GM20000 (cell line): ENCODE data around the gene NUP107.

Experiments
- DNase-seq: peaks from one replicate; pipeline ENCODE4 v3.0.0; 2012; ENCODE audit warnings: low spot score
- CTCF ChIP-seq: IDR thresholded peaks from 2 replicates; pipeline ENCODE4 v1.5.1; 2012; ENCODE audit warnings: mild to moderate bottlenecking, control low read depth; ENCODE audit errors: extremely low read depth, missing control alignments

The NUP107 gene

GRCh38 chr12:68647507-68647906, 39.3 kb upstream of the NUP107 start:
- no peak for TF ChIP-seq CTCF
- DNase-seq: no peak

GRCh38 chr12:68648179-68648578, 38.6 kb upstream of the NUP107 start:
- DNase-seq: no peak
- no peak for TF ChIP-seq CTCF

DNA sequence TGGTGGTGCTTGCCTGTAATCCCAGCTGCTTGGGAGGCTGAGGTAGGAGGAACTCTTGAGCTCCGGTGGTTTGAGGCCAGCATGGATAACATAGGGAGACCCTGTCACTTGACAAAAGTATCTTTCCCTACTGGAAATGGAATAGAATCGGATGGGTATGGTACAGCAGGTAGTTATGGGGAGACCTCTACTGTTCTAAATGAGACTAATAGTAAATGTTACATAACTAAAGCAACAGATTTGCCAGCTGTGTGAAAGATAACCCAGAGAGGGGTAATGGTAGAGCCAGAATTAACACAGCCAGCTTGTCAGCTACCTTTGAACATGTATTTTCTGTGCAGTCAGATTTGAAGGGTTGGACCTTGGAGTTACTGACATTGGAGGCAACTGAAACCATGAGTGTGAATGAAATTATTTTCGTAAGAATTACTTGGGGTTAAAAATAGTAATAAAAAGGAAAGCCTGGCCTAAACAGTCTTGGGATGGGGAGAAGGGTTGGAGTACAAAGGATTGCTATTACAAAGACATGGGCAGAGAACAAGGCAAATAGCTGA, 21.7 kb upstream of the NUP107 start:
- no peak for DNase-seq
- TF ChIP-seq CTCF: no peak

GRCh38 chr12:68667291-68667690, 19.5 kb upstream of the NUP107 start:
- TF ChIP-seq CTCF: no peak
- no peak for DNase-seq

- TF ChIP-seq CTCF: no peak
- no peak for DNase-seq
These were observed 18.9 kb upstream of the NUP107 start for GRCh38 chr12:68667896-68668295.

DNA sequence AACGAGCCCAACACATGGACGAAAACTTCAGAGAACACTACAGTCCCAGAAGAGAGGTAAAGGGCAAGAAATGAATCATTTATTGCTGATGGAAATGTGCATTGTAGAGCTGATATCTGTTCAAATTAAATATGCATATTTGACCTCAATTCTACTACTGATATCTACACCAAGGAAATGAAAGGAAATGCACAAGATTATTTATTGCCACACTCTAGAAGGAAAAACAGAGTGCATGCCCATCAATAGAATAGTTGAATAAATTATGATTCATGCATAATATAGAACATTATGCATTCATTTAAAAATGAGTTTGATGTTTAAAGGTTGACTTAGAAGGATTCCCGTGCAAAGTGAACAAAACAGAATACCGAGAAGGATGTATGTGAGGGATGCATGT, 15.6 kb upstream of the NUP107 start:
- DNase-seq: no peak
- no peak for TF ChIP-seq CTCF

- TF ChIP-seq CTCF: no peak
- DNase-seq: no peak
These were observed 13.0 kb upstream of the NUP107 start for GRCh38 chr12:68673788-68674187.
